ENCODE results near the gene SASH1. TPM values are rescaled to one million over a fixed set of nuclear protein-coding genes. Genes with fewer than 3 reads are reported as not detected.

SASH1 gene
- total and polyA plus RNA-seq, 2 of the 8 experiments (the other 6 are each of a cell fraction or from before 2014, with no cell fraction given): 6.0 to 20.2 TPM

DNA sequence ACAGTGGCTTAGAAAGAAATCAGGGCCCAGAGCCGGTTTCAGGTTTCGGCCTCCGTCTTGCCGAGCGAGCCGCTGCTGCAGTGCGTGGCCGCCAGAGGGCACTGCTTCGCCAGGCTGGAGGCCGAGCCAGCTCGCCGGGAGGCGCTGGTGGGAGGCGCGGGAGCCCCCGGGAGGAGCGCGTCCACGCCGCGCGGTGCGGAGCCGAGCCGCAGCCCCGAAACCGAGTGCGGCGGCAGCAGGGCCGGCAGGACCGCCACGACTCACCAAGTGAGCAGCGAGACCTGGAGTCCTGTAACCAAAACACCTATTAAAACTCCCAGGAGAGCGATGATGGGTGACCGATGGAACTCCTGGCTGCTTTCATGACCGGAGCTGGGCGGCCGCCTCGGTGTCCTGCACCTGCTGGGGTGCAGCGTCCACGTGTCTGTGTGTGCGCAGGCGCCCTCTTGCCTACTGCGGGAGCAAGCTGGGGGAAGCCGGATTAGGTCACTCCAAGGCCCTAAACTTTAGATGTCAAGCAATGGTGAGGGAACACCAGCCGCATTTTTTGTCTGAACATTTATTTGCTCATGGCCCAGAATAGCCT is 217.3 kb downstream of the SASH1 start:
- whole genome bisulfite sequencing, 2 experiments (ENCODE audit: extremely low coverage in 1 of 2, insufficient coverage in 1 of 2, insufficient read length in 1 of 2, insufficient replicate concordance in 2 of 2, low coverage in 1 of 2, low lambda C conversion rate in 2 of 2, missing lambda C conversion rate in 1 of 2): 13% methylated on average over 46 of the region's 46 CpGs; no CpG with 5 or more reads in 1 of the 2 experiments
- Histone ChIP-seq H3K27ac (ENCODE audit: low read depth, low read length) (no peak overlapping the region), H3K79me2 (ENCODE audit: control insufficient read depth in 1 of 2, insufficient read depth in 2 of 2, low read length in 2 of 2) (no peaks in the 10 kb centered on the region), H3K14ac (ENCODE audit: insufficient read length) (no peak overlapping the region), H3K4ac (replicated peaks; ENCODE audit: insufficient read length, low read depth, low read length) (no peak overlapping the region), H2AFZ (ENCODE audit: low read length) (peak overlapping the region; percentile 45; the same call in 1 of the 2 replicates), H2BK15ac (ENCODE audit: low read length) (0 out of 2 replicates have a peak overlapping the region, but pooled peaks have one; percentile 53), H3K27me3 (replicated peaks in 1 of 4; ENCODE audit: control insufficient read depth in 3 of 4, extremely low read depth in 1 of 4, insufficient read depth in 3 of 4, low read length in 3 of 4) (peaks cover 0 to 10% (median 6%) of the 10 kb centered on the region in 4 experiments; a peak in 5 of 7 replicates), H4K91ac (replicated peaks; ENCODE audit: insufficient read length, low read length) (peak overlapping the region; percentile 7), H3K9me3 (ENCODE audit: insufficient read depth in 2 of 2, low read depth in 1 of 2, low read length in 1 of 2) (peaks cover 0 to 6% of the 10 kb centered on the region in 2 experiments; a peak in 2 of 4 replicates), H3K4me3 (ENCODE audit: extremely low read depth in 1 of 4, insufficient read depth in 2 of 4, low read depth in 3 of 4, low read length in 4 of 4) (peak overlapping the region; percentile 18 to 60 (median 43); a peak in 7 of 8 replicates), H2BK20ac (ENCODE audit: low read length) (peak overlapping the region; percentile 34; the same call in 1 of the 2 replicates), H4K5ac (ENCODE audit: insufficient read length, low read depth, low read length) (no peak overlapping the region), H3K18ac (ENCODE audit: extremely low read depth, low read length) (0 out of 2 replicates have a peak overlapping the region, but pooled peaks have one; percentile 39), H3K56ac (replicated peaks; ENCODE audit: insufficient read length, low read depth, low read length) (no peak overlapping the region), H3K79me1 (ENCODE audit: low read depth, low read length) (no peaks in the 10 kb centered on the region), H3K4me2 (ENCODE audit: insufficient read depth in 1 of 2, low read depth in 2 of 2, low read length in 2 of 2) (peak overlapping the region; percentile 3 to 89; a peak in 3 of 4 replicates), H3K9ac (replicated peaks in 1 of 4; ENCODE audit: extremely low read depth in 1 of 4, low read depth in 3 of 4, low read length in 3 of 4) (peak overlapping the region in 1 of 4 experiments; percentile 25; a peak in 2 of 7 replicates), H3K23me2 (ENCODE audit: low read depth, low read length) (no peaks in the 10 kb centered on the region; the same call in none of the 2 replicates), H2BK12ac (ENCODE audit: low read depth, low read length) (peak overlapping the region; percentile 93; the same call in 1 of the 2 replicates), H4K8ac (ENCODE audit: extremely low read depth, insufficient read depth, low read length) (peak overlapping the region; percentile 90; the same call in 1 of the 2 replicates), H4K20me1 (replicated peaks in 1 of 2; ENCODE audit: control insufficient read depth in 1 of 2, insufficient read depth in 2 of 2, low read length in 2 of 2) (peaks cover 0 to 2% of the 10 kb centered on the region in 2 experiments), H3K4me1 (replicated peaks in 1 of 4; ENCODE audit: control insufficient read depth in 3 of 4, insufficient read depth in 4 of 4, low read length in 3 of 4) (no peaks in the 10 kb centered on the region), H3K36me3 (ENCODE audit: control insufficient read depth in 2 of 4, insufficient read depth in 4 of 4, low read length in 3 of 4) (no peaks in the 10 kb centered on the region), H2AK5ac (ENCODE audit: low read depth, low read length) (0 out of 2 replicates have a peak overlapping the region, but pooled peaks have one; percentile 7), H3K23ac (ENCODE audit: insufficient read length) (no peak overlapping the region), H2BK5ac (ENCODE audit: low read depth, low read length) (no peak overlapping the region), H2BK120ac (replicated peaks; ENCODE audit: low read depth, low read length) (no peak overlapping the region)
- CTCF ChIA-PET (ENCODE audit: partially characterized antibody): interaction anchor here (0.5 to 5.2 kb wide), 39 partner anchors 10 to 1503 kb away, joined by 3 to 26 read pairs (median 3); no protein-coding TSS in a partner anchor
- peak; percentile 21 to 94 for DNase-seq (ENCODE audit: low read depth in 1 of 2, low spot score in 2 of 2)
- POLR2A ChIA-PET (ENCODE audit: partially characterized antibody): interaction anchor here (0.6 to 1.1 kb wide), 2 partner anchors 14 to 869 kb away, joined by 3 to 4 read pairs; no protein-coding TSS in a partner anchor
- peak; percentile 7 for FAIRE-seq
- TF ChIP-seq PHF8 (conservative IDR thresholded peaks at IDR 0.05; ENCODE audit: low read depth, low read length): no peak
- TF ChIP-seq MAFK (IDR thresholded peaks at IDR 0.05; ENCODE audit: low read depth, low read length): no peak
- TF ChIP-seq BRCA1 (IDR thresholded peaks at IDR 0.05; ENCODE audit: low read depth, low read length): no peak
- TF ChIP-seq, protein P1, sequence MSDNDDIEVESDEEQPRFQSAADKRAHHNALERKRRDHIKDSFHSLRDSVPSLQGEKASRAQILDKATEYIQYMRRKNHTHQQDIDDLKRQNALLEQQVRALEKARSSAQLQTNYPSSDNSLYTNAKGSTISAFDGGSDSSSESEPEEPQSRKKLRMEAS (IDR thresholded peaks at IDR 0.05): peak; percentile 90
- peak; percentile 88 for TF ChIP-seq E2F6 (IDR thresholded peaks at IDR 0.05)
- no peak for TF ChIP-seq HDAC2 (IDR thresholded peaks at IDR 0.05; ENCODE audit: borderline replicate concordance in 1 of 2, low read depth in 2 of 2, low read length in 2 of 2)
- TF ChIP-seq RBBP5 (IDR thresholded peaks at IDR 0.05; ENCODE audit: borderline replicate concordance, low read depth, low read length): peak; percentile 61; the same call in 1 of the 2 replicates
- peak; percentile 95 to 97 for TF ChIP-seq RAD21 (IDR thresholded peaks at IDR 0.05 in 1 of 2, conservative IDR thresholded peaks at IDR 0.05 in 1 of 2; ENCODE audit: low read depth in 2 of 2, low read length in 2 of 2)
- 0 out of 3 replicates have a peak, but pooled peaks of 1 of the 2 experiments have one; percentile 58 for TF ChIP-seq EP300 (IDR thresholded peaks at IDR 0.05; ENCODE audit: borderline replicate concordance in 1 of 2, low read depth in 2 of 2, low read length in 2 of 2)

Data from H1 (cell line).